COR-L47 (cell line): Measurements from ENCODE around the gene CACNG4.

Experiments used
- DNase-seq: peaks from one replicate; lab custom pipeline; 2025; lab: John Stamatoyannopoulos, UW

The CACNG4 gene

GRCh38 chr17:67066717-67067116 lies 102.2 kb downstream of the CACNG4 start:
- no peak for DNase-seq

GRCh38 chr17:67067571-67068482 lies 103.3 kb downstream of the CACNG4 start:
- no peak for DNase-seq

- no peak for DNase-seq
These were observed 104.5 kb downstream of the CACNG4 start for GRCh38 chr17:67068999-67069398.

GRCh38 chr17:67069603-67070136 lies 105.2 kb downstream of the CACNG4 start:
- DNase-seq, result no peak

GRCh38 chr17:67071595-67071994 lies 107.1 kb downstream of the CACNG4 start:
- DNase-seq, result no peak

GRCh38 chr17:67072885-67073284 lies 108.4 kb downstream of the CACNG4 start:
- DNase-seq, result no peak

GRCh38 chr17:67074781-67075180 lies 110.3 kb downstream of the CACNG4 start:
- no peak for DNase-seq

- no peak for DNase-seq
These were observed 111.8 kb downstream of the CACNG4 start for GRCh38 chr17:67076290-67076689.

- DNase-seq, result no peak
These were observed 113.8 kb downstream of the CACNG4 start for GRCh38 chr17:67078292-67078691.

GRCh38 chr17:67079491-67079890 lies 115.0 kb downstream of the CACNG4 start:
- no peak for DNase-seq

- no peak for DNase-seq
These were observed 116.3 kb downstream of the CACNG4 start for GRCh38 chr17:67080804-67081203.

GRCh38 chr17:67082107-67082506 lies 117.6 kb downstream of the CACNG4 start:
- no peak for DNase-seq
